Upper lobe of left lung (tissue), 4 donors: Measurements from ENCODE around the gene EVC2.

ENCODE experiments used
- CTCF ChIP-seq, 6 experiments: fragments of 450-650 bp in 4 of 6; fragments of 200-600 bp in 2 of 6; sonication (generic) in 2 of 6; IDR thresholded peaks; one replicate each; pipeline ENCODE4 v1.5.1; 2016 to 2019; ENCODE audit warnings: antibody characterized with exemption in 6 of 6
- POLR2A ChIP-seq, 4 donors: fragments of 450-650 bp; IDR thresholded peaks; one replicate each; pipeline ENCODE4 v1.5.1; 2016 to 2017; ENCODE audit warnings: antibody characterized with exemption in 4 of 4, mild to moderate bottlenecking in 2 of 4

GRCh38 chr4:5563856-5564255, 144.5 kb downstream of the EVC2 start:
- TF ChIP-seq CTCF (IDR thresholded peaks at IDR 0.05) (no peak), POLR2A (IDR thresholded peaks at IDR 0.05) (no peak)
